ENCODE measurements around the gene PRRX2.

DNA sequence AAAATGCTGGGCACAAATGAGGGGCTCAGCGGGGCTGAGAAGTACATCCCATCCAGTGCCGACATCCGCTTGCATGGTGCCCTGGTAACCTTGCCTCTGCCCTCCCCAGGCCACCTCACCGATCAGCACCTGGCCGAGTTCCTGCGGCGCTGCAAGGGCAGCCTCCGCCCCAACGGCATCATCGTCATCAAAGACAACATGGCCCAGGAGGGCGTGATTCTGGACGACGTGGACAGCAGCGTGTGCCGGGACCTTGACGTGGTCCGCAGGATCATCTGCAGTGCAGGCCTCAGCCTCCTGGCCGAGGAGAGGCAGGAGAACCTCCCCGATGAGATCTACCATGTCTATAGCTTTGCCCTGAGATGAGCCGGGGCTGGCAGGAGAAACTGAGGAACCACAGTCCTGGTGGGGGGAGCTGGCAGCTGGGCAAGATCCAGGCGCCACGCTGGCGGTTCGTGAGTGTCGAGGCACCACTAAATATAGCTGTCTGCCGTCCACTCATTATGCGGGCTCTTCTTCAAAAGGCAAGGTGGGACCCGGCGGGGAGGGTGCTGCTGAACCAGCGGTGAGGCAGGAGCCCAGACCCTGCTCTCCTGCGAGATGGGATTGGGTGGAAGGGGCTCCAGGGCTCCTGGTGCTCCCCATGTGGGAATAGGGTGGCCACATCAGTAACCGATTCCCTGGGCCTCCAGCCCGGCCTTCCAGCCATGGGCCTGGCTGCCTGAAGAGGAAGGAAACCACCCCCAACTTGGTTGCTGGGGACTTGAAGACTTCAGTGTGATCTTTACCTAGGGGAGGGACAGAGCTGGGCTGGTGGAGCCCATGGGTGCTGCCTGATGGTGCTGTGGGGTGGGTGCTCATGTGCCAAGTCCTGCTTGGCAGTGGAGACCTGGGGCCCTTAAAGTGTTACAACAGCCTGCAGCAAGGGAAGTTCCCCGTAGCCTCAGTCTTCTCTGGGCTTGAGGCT is 30.1 kb upstream of the PRRX2 start:
- TF ChIP-seq, protein P1, sequence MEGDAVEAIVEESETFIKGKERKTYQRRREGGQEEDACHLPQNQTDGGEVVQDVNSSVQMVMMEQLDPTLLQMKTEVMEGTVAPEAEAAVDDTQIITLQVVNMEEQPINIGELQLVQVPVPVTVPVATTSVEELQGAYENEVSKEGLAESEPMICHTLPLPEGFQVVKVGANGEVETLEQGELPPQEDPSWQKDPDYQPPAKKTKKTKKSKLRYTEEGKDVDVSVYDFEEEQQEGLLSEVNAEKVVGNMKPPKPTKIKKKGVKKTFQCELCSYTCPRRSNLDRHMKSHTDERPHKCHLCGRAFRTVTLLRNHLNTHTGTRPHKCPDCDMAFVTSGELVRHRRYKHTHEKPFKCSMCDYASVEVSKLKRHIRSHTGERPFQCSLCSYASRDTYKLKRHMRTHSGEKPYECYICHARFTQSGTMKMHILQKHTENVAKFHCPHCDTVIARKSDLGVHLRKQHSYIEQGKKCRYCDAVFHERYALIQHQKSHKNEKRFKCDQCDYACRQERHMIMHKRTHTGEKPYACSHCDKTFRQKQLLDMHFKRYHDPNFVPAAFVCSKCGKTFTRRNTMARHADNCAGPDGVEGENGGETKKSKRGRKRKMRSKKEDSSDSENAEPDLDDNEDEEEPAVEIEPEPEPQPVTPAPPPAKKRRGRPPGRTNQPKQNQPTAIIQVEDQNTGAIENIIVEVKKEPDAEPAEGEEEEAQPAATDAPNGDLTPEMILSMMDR (IDR thresholded peaks at IDR 0.05): no peak
- TF ChIP-seq ESRRA (CRISPR knock-in tag; IDR thresholded peaks at IDR 0.05; ENCODE audit: borderline replicate concordance) (no peak), GABPB1 (CRISPR knock-in tag; IDR thresholded peaks at IDR 0.05) (no peak), ZNF138 (CRISPR knock-in tag; conservative IDR thresholded peaks at IDR 0.05) (no peak), SP1 (CRISPR knock-in tag; conservative IDR thresholded peaks at IDR 0.05) (no peak)
- TF ChIP-seq, protein P2, sequence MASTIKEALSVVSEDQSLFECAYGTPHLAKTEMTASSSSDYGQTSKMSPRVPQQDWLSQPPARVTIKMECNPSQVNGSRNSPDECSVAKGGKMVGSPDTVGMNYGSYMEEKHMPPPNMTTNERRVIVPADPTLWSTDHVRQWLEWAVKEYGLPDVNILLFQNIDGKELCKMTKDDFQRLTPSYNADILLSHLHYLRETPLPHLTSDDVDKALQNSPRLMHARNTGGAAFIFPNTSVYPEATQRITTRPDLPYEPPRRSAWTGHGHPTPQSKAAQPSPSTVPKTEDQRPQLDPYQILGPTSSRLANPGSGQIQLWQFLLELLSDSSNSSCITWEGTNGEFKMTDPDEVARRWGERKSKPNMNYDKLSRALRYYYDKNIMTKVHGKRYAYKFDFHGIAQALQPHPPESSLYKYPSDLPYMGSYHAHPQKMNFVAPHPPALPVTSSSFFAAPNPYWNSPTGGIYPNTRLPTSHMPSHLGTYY (CRISPR knock-in tag; IDR thresholded peaks at IDR 0.05): no peak
- TF ChIP-seq, protein P3, sequence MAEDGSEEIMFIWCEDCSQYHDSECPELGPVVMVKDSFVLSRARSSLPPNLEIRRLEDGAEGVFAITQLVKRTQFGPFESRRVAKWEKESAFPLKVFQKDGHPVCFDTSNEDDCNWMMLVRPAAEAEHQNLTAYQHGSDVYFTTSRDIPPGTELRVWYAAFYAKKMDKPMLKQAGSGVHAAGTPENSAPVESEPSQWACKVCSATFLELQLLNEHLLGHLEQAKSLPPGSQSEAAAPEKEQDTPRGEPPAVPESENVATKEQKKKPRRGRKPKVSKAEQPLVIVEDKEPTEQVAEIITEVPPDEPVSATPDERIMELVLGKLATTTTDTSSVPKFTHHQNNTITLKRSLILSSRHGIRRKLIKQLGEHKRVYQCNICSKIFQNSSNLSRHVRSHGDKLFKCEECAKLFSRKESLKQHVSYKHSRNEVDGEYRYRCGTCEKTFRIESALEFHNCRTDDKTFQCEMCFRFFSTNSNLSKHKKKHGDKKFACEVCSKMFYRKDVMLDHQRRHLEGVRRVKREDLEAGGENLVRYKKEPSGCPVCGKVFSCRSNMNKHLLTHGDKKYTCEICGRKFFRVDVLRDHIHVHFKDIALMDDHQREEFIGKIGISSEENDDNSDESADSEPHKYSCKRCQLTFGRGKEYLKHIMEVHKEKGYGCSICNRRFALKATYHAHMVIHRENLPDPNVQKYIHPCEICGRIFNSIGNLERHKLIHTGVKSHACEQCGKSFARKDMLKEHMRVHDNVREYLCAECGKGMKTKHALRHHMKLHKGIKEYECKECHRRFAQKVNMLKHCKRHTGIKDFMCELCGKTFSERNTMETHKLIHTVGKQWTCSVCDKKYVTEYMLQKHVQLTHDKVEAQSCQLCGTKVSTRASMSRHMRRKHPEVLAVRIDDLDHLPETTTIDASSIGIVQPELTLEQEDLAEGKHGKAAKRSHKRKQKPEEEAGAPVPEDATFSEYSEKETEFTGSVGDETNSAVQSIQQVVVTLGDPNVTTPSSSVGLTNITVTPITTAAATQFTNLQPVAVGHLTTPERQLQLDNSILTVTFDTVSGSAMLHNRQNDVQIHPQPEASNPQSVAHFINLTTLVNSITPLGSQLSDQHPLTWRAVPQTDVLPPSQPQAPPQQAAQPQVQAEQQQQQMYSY (CRISPR knock-in tag; IDR thresholded peaks at IDR 0.05): no peak

Measured in WTC11 (cell line).